Testis (tissue), 3 donors: ENCODE measurements around the gene TNN. TPM values are rescaled to one million over a fixed set of nuclear protein-coding genes. Genes with fewer than 3 reads are reported as not detected.

ENCODE experiments used
- DNase-seq: peaks from one replicate; pipeline ENCODE4 v3.0.0-alpha.2; 2019
- H3K27ac ChIP-seq, 2 donors: fragments of 200-600 bp; sonication (generic); one replicate each; pipeline ENCODE4 v1.5.1; 2019
- H3K27me3 ChIP-seq: fragments of 200-600 bp; sonication (generic); one replicate; pipeline ENCODE4 v1.5.1; 2019
- H3K36me3 ChIP-seq: fragments of 200-600 bp; sonication (generic); one replicate; pipeline ENCODE4 v1.5.1; 2017; ENCODE audit warnings: low read depth; ENCODE audit errors: missing control alignments
- H3K4me1 ChIP-seq: fragments of 200-600 bp; sonication (generic); one replicate; pipeline ENCODE4 v1.5.1; 2019
- H3K4me3 ChIP-seq, 2 donors: fragments of 200-600 bp; sonication (generic); one replicate each; pipeline ENCODE4 v1.5.1; 2017 to 2019
- H3K9me3 ChIP-seq: fragments of 200-600 bp; sonication (generic); one replicate; pipeline ENCODE4 v1.5.1; 2017
- CTCF ChIP-seq, 3 experiments: fragments of 450-650 bp in 2 of 3; fragments of 200-600 bp in 1 of 3; sonication (generic) in 1 of 3; IDR thresholded peaks; one replicate each; pipeline ENCODE4 v1.5.1; 2016 to 2019; ENCODE audit warnings: antibody characterized with exemption in 3 of 3, mild to moderate bottlenecking in 2 of 3, moderate library complexity in 1 of 3
- POLR2A ChIP-seq: fragments of 450-650 bp; IDR thresholded peaks from one replicate; pipeline ENCODE4 v1.6.1; 2017; ENCODE audit warnings: antibody characterized with exemption, mild to moderate bottlenecking, moderate library complexity
- WGBS, 2 donors: methylation state at CpG; one replicate each; pipeline ENCODE4 v1.1.5; 2018; 5-methylcytosine and 5-hydroxymethylcytosine counted together
- intact Hi-C: fragments of 100-400 bp; cut with DNase I; formaldehyde crosslinking; loops from one replicate; pipeline ENCODE4 v1.15.1; 2023; ENCODE audit warnings: low total_unique reads
- polyA plus RNA-seq: library from polyadenylated mRNA; stranded (reverse); fragments of 350-450 nt; fragmentation: Illumina TruSeq; extraction: RNeasy Lipid Tissue Mini Kit (QIAGEN cat#74804); gene quantifications from one replicate; pipeline ENCODE4 v1.2.3, GENCODE V29; 2014; ENCODE audit warnings: low read depth, low replicate concordance; ENCODE audit not compliant: insufficient read depth
- total RNA-seq, 2 donors: library from RNA; depleted of rRNA; stranded (reverse); fragments of >200 nt; gene quantifications; one replicate each; pipeline ENCODE4 v1.2.3, GENCODE V29; 2016

TNN gene
- total and polyA plus RNA-seq, 3 donors from 2014 or later, result 0.16 to 0.37 (median 0.22) TPM

GRCh38 chr1:175155936-175156335, 88.3 kb downstream of the TNN start:
- H3K27ac ChIP-seq, result no peak overlapping the region
- DNase-seq, result no peak
- intact Hi-C loops, result no loop called here
- H3K27me3 ChIP-seq, result no peaks in the 10 kb centered on the region
- 68 to 80% methylated on average over 5 of the region's 5 CpGs for WGBS, 2 donors
- no peaks in the 10 kb centered on the region for H3K9me3 ChIP-seq
- TF ChIP-seq POLR2A (no peak), CTCF (IDR thresholded peaks at IDR 0.05) (no peak)
- H3K36me3 ChIP-seq, result no peaks in the 10 kb centered on the region
- peaks cover 3% of the 10 kb centered on the region for H3K4me1 ChIP-seq
- H3K4me3 ChIP-seq, result no peak overlapping the region

- intact Hi-C loops, result no loop called here
- no peaks in the 10 kb centered on the region for H3K27me3 ChIP-seq
- WGBS, 2 donors, result 90 to 100% methylated on average over 2 of the region's 2 CpGs
- no peak overlapping the region for H3K27ac ChIP-seq
- peaks cover 2% of the 10 kb centered on the region for H3K4me1 ChIP-seq
- no peaks in the 10 kb centered on the region for H3K9me3 ChIP-seq
- TF ChIP-seq POLR2A (no peak), CTCF (IDR thresholded peaks at IDR 0.05) (no peak)
- H3K36me3 ChIP-seq, result no peaks in the 10 kb centered on the region
- no peak for DNase-seq
- no peak overlapping the region for H3K4me3 ChIP-seq
Measured at GRCh38 chr1:175157200-175157599, 89.6 kb downstream of the TNN start.

GRCh38 chr1:175158170-175158591, 90.5 kb downstream of the TNN start:
- intact Hi-C loops, result no loop called here
- no peak overlapping the region for H3K4me3 ChIP-seq
- H3K4me1 ChIP-seq, result no peaks in the 10 kb centered on the region
- no peaks in the 10 kb centered on the region for H3K9me3 ChIP-seq
- no peaks in the 10 kb centered on the region for H3K27me3 ChIP-seq
- no peaks in the 10 kb centered on the region for H3K36me3 ChIP-seq
- WGBS, 2 donors, result 78 to 83% methylated on average over 6 of the region's 6 CpGs
- H3K27ac ChIP-seq, result no peak overlapping the region
- TF ChIP-seq CTCF (IDR thresholded peaks at IDR 0.05) (no peak), POLR2A (no peak)
- no peak for DNase-seq

GRCh38 chr1:175162955-175163354, 95.3 kb downstream of the TNN start:
- H3K27ac ChIP-seq, result no peak overlapping the region
- H3K4me1 ChIP-seq, result no peaks in the 10 kb centered on the region
- H3K27me3 ChIP-seq, result no peaks in the 10 kb centered on the region
- 80 to 82% methylated on average over 4 of the region's 4 CpGs for WGBS, 2 donors
- H3K9me3 ChIP-seq, result no peaks in the 10 kb centered on the region
- no peaks in the 10 kb centered on the region for H3K36me3 ChIP-seq
- intact Hi-C loops, result no loop called here
- TF ChIP-seq CTCF (IDR thresholded peaks at IDR 0.05) (no peak), POLR2A (no peak)
- no peak for DNase-seq
- no peak overlapping the region for H3K4me3 ChIP-seq

- Histone ChIP-seq H3K9me3 (no peaks in the 10 kb centered on the region), H3K4me3 (no peak overlapping the region), H3K4me1 (no peaks in the 10 kb centered on the region), H3K27ac (no peak overlapping the region), H3K27me3 (no peaks in the 10 kb centered on the region), H3K36me3 (no peaks in the 10 kb centered on the region)
- 78 to 86% methylated on average over 4 of the region's 4 CpGs for WGBS, 2 donors
- no peak for TF ChIP-seq POLR2A
- no peak for TF ChIP-seq CTCF (IDR thresholded peaks at IDR 0.05)
- intact Hi-C loops, result no loop called here
- DNase-seq, result no peak
Measured at GRCh38 chr1:175163702-175164101, 96.1 kb downstream of the TNN start.
